DND-41 (cell line): ENCODE measurements around the gene SCUBE1.

Source experiments
- EZH2 ChIP-seq: IDR thresholded peaks from 3 replicates; pipeline ENCODE4 v1.6.1; 2012; ENCODE audit warnings: borderline replicate concordance, low read depth, mild to moderate bottlenecking, moderate library complexity, low read length, inconsistent platforms; ENCODE audit not compliant: severe bottlenecking
- TF ChIP-seq, protein P1 (sequence below): IDR thresholded peaks from 2 replicates; pipeline ENCODE4 v1.5.1; 2012; ENCODE audit warnings: borderline replicate concordance, low read length, moderate library complexity, mild to moderate bottlenecking; ENCODE audit not compliant: poor library complexity, severe bottlenecking; ENCODE audit errors: extremely low read depth

DNA sequence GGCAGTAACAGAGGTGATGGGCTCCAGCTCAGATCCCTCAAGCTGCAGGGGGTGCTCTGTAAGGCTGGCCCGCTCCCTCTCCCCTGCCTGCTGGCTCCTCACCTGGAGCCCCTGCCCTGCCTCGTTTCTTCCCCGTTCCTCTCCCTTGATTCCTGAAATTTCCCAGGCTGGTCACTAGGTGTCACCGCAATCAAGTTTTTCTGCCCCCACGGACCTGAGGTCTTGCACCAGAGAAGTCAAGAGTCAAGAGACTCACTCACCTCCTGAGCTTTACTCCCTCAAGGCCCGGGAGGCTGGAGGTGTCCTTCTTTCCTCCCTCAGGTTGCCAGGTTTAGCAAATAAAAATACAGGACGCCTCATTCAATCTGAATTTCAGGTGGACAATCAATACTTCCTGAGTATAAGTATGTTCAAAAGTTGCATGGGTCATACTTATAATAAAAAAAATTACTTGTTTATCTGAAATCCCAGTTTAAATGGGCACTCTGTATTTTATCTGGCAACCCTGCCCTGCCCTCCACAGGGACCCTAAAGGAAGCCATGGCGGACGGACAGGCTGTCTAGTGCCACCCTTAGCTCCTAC is 69.2 kb downstream of the SCUBE1 start:
- no peak for TF ChIP-seq EZH2
- TF ChIP-seq, protein P1, sequence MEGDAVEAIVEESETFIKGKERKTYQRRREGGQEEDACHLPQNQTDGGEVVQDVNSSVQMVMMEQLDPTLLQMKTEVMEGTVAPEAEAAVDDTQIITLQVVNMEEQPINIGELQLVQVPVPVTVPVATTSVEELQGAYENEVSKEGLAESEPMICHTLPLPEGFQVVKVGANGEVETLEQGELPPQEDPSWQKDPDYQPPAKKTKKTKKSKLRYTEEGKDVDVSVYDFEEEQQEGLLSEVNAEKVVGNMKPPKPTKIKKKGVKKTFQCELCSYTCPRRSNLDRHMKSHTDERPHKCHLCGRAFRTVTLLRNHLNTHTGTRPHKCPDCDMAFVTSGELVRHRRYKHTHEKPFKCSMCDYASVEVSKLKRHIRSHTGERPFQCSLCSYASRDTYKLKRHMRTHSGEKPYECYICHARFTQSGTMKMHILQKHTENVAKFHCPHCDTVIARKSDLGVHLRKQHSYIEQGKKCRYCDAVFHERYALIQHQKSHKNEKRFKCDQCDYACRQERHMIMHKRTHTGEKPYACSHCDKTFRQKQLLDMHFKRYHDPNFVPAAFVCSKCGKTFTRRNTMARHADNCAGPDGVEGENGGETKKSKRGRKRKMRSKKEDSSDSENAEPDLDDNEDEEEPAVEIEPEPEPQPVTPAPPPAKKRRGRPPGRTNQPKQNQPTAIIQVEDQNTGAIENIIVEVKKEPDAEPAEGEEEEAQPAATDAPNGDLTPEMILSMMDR = peak; percentile 83
